ENCODE data around the gene MT1B. TPM values are rescaled to one million over a fixed set of nuclear protein-coding genes. Genes with fewer than 3 reads are reported as not detected.

MT1B gene
- total and polyA plus RNA-seq, 2 of the 4 experiments (the other 2 are of a cell fraction) = not detected

- Histone ChIP-seq H4K8ac (ENCODE audit: low read depth in 2 of 2, low read length in 2 of 2) (no peak overlapping the region), H2BK120ac (ENCODE audit: low read depth, low read length) (no peak overlapping the region), H3K79me1 (ENCODE audit: low read depth in 1 of 2, low read length in 2 of 2) (peaks cover 3% of the 10 kb centered on the region in 2 experiments; a peak in 1 of 4 replicates), H2BK15ac (ENCODE audit: low read depth, low read length) (no peak overlapping the region), H3K4me3 (ENCODE audit: insufficient read depth, low read depth, low read length) (no peak overlapping the region), H3K27me3 (ENCODE audit: control insufficient read depth, insufficient read depth, low read length) (no peaks in the 10 kb centered on the region), H4K91ac (ENCODE audit: insufficient read depth, low read depth, low read length) (no peak overlapping the region), H3K56ac (ENCODE audit: extremely low read depth, insufficient read depth, low read length) (no peak overlapping the region), H3K9me1 (ENCODE audit: insufficient read depth, low read length) (no peaks in the 10 kb centered on the region), H2BK20ac (ENCODE audit: low read depth, low read length) (no peak overlapping the region), H3K9ac (ENCODE audit: low read depth, low read length) (no peak overlapping the region), H4K20me1 (ENCODE audit: insufficient read depth, low read length) (no peaks in the 10 kb centered on the region), H4K5ac (ENCODE audit: low read depth, low read length) (no peak overlapping the region), H3K27ac (ENCODE audit: insufficient read depth, low read length) (no peak overlapping the region), H3K14ac (replicated peaks; ENCODE audit: low read depth, low read length) (no peak overlapping the region), H3K36me3 (ENCODE audit: control insufficient read depth, insufficient read depth, low read length) (no peaks in the 10 kb centered on the region; the same call in 1 of the 2 replicates), H3K4me1 (ENCODE audit: control insufficient read depth, insufficient read depth, low read length) (peaks cover 7% of the 10 kb centered on the region; the same call in 1 of the 2 replicates), H2BK5ac (ENCODE audit: low read depth, low read length, poor library complexity, severe bottlenecking) (no peak overlapping the region), H3K9me3 (ENCODE audit: control insufficient read depth, insufficient read depth, low read length) (peaks cover 3% of the 10 kb centered on the region; the same call in 1 of the 2 replicates), H3K4me2 (ENCODE audit: low read depth, low read length) (no peak overlapping the region), H3K18ac (ENCODE audit: low read depth, low read length) (no peak overlapping the region), H2AK9ac (replicated peaks; ENCODE audit: low read depth, low read length, poor library complexity) (no peak overlapping the region), H3K23ac (ENCODE audit: low read depth, low read length) (no peak overlapping the region), H2AFZ (replicated peaks; ENCODE audit: low read length, poor library complexity) (no peak overlapping the region), H3K4ac (ENCODE audit: low read depth, low read length) (no peak overlapping the region), H2AK5ac (ENCODE audit: low read depth, low read length) (no peak overlapping the region)
- dilution Hi-C loops (cut with HindIII; ENCODE audit: low sequenced_read_pairs, unreplicated experiment) = no loop called here
- in situ Hi-C loops (cut with MboI; ENCODE audit: low sequenced_read_pairs) = no loop called here
- CTCF ChIA-PET = interaction anchor here (1.4 kb wide), 1 partner anchor 17 kb away, joined by 4 read pairs; no protein-coding TSS in a partner anchor
- WGBS, 2 experiments (ENCODE audit: extremely low coverage in 2 of 2, insufficient read length in 1 of 2) = 83% methylated on average over 1 of the region's 4 CpGs; no CpG with 5 or more reads in 1 of the 2 experiments
- POLR2A ChIA-PET (ENCODE audit: unreplicated experiment) = no interaction called here
- TF ChIP-seq RFX5 (IDR thresholded peaks at IDR 0.05; ENCODE audit: low read depth, low read length) (no peak), CTCF (conservative IDR thresholded peaks at IDR 0.05; ENCODE audit: low read depth, low read length) (no peak), MXI1 (IDR thresholded peaks at IDR 0.05; ENCODE audit: borderline replicate concordance, low read depth, low read length) (no peak), USF2 (IDR thresholded peaks at IDR 0.05; ENCODE audit: low read depth, low read length) (no peak), RCOR1 (IDR thresholded peaks at IDR 0.05; ENCODE audit: insufficient replicate concordance, low read length) (no peak), CEBPB (IDR thresholded peaks at IDR 0.05; ENCODE audit: low read depth, low read length) (no peak)
- no TSS peak for BruUV-seq (replicated peaks)
- intact Hi-C loops (cut with micrococcal nuclease) = loop anchor here (5.0 kb wide), 2 partner anchors 57 to 77 kb away; partner anchors contain the start of genes MT1E and MT2A
- ATAC-seq (ENCODE audit: low read depth) (no peak), DNase-seq (no peak)
Measured at GRCh38 chr16:56684256-56684925, 32.7 kb downstream of the MT1B start.

Measured in IMR-90 (cell line).